Stimulated activated naive CD8-positive, alpha-beta T cell treated with anti-CD3 and anti-CD28 coated beads, Interleukin-15, Interleukin-2, amounts not matched to agents 100 ng/mL and 50 ng/mL, for 24 hours (primary cell): ENCODE data around the gene PHPT1.

Experiments used
- H3K27ac Mint-ChIP-seq: one replicate; pipeline ENCODE4 v1.8.0; 2021; ENCODE audit warnings: mild to moderate bottlenecking, mixed read lengths
- H3K27me3 Mint-ChIP-seq: one replicate; pipeline ENCODE4 v1.8.0; 2021; ENCODE audit warnings: mixed read lengths
- H3K36me3 Mint-ChIP-seq: one replicate; pipeline ENCODE4 v1.8.0; 2021; ENCODE audit warnings: low read depth, mixed read lengths
- H3K4me1 Mint-ChIP-seq: one replicate; pipeline ENCODE4 v1.8.0; 2021; ENCODE audit warnings: low read depth, mixed read lengths
- H3K4me3 Mint-ChIP-seq: one replicate; pipeline ENCODE4 v1.8.0; 2021; ENCODE audit warnings: mild to moderate bottlenecking, mixed read lengths
- H3K9me3 Mint-ChIP-seq: one replicate; pipeline ENCODE4 v1.8.0; 2021; ENCODE audit warnings: mixed read lengths

PHPT1 gene

GRCh38 chr9:136898483-136899100 lies 49.4 kb downstream of the PHPT1 start:
- Mint-ChIP-seq H3K27ac (no peak overlapping the region), H3K4me1 (peaks cover 47% of the 10 kb centered on the region), H3K27me3 (no peaks in the 10 kb centered on the region), H3K4me3 (no peak overlapping the region), H3K9me3 (no peaks in the 10 kb centered on the region), H3K36me3 (peaks cover 42% of the 10 kb centered on the region)

- Mint-ChIP-seq H3K27ac (peak overlapping the region; percentile 38), H3K27me3 (no peaks in the 10 kb centered on the region), H3K36me3 (peaks cover 41% of the 10 kb centered on the region), H3K4me1 (peaks cover 44% of the 10 kb centered on the region), H3K4me3 (no peak overlapping the region), H3K9me3 (no peaks in the 10 kb centered on the region)
Observed at GRCh38 chr9:136899196-136899595, 50.0 kb downstream of the PHPT1 start.

GRCh38 chr9:136900556-136900955 lies 51.3 kb downstream of the PHPT1 start:
- H3K9me3 Mint-ChIP-seq = no peaks in the 10 kb centered on the region
- H3K27me3 Mint-ChIP-seq = no peaks in the 10 kb centered on the region
- peak overlapping the region; percentile 44 for H3K4me3 Mint-ChIP-seq
- H3K27ac Mint-ChIP-seq = peak overlapping the region; percentile 81
- peaks cover 45% of the 10 kb centered on the region for H3K4me1 Mint-ChIP-seq
- H3K36me3 Mint-ChIP-seq = peaks cover 40% of the 10 kb centered on the region
